ENCODE data around the gene AMOTL2. TPM values are rescaled to one million over a fixed set of nuclear protein-coding genes. Genes with fewer than 3 reads are reported as not detected.

AMOTL2 gene
- total and polyA plus RNA-seq, 8 donors, result 23.8 to 106 (median 47.6) TPM

DNA sequence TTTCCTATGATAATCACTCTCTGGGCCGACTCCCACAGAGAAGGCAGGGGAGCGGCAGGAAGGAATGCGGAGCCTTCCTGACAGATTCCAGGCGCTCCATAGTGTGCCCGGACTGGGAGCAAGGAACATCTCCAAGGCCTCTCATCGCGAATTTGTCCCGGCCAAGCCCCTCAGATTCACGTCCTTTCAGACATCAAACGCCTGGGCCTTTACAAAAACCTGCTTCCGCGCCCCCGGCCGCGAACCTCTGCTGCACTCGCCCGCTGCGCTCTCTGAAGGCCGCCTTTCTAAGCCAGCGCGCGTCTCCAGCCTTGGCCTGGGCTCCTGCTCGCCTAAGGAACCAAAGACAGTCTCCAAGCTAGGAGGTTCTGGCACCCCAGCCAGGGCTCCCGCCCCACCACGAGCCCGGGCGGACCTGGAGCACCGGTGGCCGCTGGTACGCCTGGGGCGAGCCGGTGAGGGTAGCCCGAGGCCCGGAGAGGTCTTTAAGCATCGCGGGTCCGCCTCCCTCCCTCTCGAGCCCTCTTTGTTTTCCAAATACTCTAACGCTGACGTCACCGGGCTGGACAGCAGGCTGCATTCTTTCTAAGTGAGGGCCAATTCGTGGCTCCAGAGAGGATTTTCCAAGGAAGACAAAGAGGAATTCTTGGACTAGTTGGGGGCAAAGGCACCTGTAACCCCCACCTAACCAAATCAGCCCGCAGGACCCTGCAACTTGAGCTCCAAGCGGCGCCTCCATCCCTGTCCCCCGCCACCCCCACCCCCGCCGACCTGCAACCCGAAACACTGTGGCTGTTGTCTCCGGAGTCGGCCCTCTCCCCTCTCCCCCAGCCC, 759 bp downstream of the AMOTL2 start:
- H3K4me3 ChIP-seq, result peak overlapping the region; percentile 64 to 70
- H3K27ac ChIP-seq, result peak overlapping the region; percentile 95 to 98
- ATAC-seq (peak; percentile 73), DNase-seq (peak; percentile 78 to 93 (median 88))
- intact Hi-C loops (cut with DNase I), result loop anchor here in 1 of 2 donors (5.0 to 10.0 kb wide), 2 partner anchors 61 to 101 kb away; no protein-coding TSS in a partner anchor
- H3K27me3 ChIP-seq, result peaks cover 0 to 34% of the 10 kb centered on the region in 2 donors
- peaks cover 44 to 56% of the 10 kb centered on the region in 2 donors for H3K4me1 ChIP-seq
- no peaks in the 10 kb centered on the region for H3K9me3 ChIP-seq
- TF ChIP-seq, protein P1, sequence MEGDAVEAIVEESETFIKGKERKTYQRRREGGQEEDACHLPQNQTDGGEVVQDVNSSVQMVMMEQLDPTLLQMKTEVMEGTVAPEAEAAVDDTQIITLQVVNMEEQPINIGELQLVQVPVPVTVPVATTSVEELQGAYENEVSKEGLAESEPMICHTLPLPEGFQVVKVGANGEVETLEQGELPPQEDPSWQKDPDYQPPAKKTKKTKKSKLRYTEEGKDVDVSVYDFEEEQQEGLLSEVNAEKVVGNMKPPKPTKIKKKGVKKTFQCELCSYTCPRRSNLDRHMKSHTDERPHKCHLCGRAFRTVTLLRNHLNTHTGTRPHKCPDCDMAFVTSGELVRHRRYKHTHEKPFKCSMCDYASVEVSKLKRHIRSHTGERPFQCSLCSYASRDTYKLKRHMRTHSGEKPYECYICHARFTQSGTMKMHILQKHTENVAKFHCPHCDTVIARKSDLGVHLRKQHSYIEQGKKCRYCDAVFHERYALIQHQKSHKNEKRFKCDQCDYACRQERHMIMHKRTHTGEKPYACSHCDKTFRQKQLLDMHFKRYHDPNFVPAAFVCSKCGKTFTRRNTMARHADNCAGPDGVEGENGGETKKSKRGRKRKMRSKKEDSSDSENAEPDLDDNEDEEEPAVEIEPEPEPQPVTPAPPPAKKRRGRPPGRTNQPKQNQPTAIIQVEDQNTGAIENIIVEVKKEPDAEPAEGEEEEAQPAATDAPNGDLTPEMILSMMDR (IDR thresholded peaks at IDR 0.05), result no peak
- H3K36me3 ChIP-seq, result peaks cover 0 to 26% of the 10 kb centered on the region in 2 donors

DNA sequence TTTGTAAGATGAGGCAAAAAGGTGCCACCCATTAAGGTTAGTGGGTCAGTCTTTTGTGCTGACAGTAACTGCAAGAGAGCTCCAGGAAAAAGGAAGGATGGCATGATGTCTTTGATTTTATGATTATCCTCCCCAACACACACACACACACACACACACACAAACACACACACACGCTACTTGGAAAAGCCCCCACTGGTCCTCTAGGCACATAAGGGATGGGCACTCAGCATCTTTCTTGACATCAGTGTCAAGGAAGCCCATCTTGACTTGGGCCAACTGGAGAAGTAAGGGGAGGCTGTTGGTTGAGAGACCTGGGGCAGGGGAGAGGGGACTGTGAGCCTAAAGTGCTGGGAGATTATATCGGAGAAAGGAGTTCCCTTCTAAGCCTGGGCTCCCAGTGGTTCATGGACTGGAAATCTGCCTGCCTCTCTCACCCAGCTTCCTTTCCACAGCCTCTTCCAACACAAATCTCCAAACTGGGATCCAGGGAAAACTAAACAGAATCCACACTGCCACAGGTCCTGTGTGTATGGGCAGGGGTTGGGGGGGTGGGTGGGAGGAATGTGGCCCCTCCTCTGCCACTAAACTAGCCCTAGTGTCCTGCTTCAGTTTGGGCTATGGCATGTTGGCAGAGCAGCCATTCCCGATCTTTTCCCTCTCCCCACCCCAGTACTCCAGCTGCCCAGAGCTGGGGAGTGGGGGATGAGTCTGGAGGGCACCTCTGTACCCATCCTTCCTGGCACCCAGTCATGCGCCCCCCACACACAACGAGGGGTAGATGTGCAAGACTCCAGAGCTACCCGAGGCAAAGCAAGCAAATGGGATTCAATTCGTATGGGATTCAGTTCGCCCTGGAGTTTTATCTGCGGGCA, 1.6 kb downstream of the AMOTL2 start:
- Histone ChIP-seq H3K4me1 (peaks cover 41 to 64% of the 10 kb centered on the region in 2 donors), H3K36me3 (peaks cover 0 to 35% of the 10 kb centered on the region in 2 donors)
- ATAC-seq, result no peak

DNA sequence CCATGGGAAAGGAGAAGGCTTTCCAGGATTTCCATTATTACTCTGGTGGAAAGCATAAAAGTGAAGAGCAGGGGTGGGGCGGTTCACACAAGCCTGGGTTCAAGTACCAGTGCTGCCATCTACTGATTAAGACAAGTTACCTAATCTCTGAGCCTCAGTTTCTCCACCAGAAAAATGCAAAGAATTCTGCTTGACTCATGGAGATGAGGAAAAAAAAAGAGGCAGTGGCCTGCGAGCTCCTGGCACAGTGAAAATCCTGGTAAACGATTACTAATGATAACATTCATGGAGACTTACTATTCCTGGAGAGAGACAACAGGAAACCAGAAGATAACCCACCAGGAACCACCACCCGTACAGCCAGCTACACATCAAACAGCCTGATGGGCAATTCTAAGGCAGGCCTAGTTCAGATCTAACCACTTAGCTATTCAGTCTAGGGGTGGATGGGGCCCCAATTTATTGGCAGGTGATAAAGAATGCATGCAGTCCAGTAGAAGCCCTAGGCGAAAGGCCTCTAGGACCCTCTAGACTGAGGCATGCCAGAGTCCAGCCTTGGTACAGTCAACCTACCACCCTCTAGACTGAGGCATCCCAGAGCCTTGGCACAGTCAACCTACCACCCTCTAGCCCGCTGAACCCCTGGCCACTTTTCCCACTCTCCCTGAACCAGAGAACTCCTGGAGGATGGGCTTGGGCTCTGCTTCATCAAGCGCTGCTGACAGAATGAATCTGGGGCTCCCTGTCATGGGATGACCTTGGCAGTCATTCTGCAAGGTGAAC, 2.5 kb downstream of the AMOTL2 start:
- Histone ChIP-seq H3K4me3 (peak overlapping the region; percentile 14 to 64), H3K9me3 (no peaks in the 10 kb centered on the region), H3K36me3 (peaks cover 0 to 44% of the 10 kb centered on the region in 2 donors), H3K27me3 (peaks cover 0 to 34% of the 10 kb centered on the region in 2 donors), H3K4me1 (peaks cover 50 to 67% of the 10 kb centered on the region in 2 donors), H3K27ac (peak overlapping the region; percentile 17 to 63)
- intact Hi-C loops (cut with DNase I), result loop anchor here in 1 of 2 donors (5.0 to 10.0 kb wide), 2 partner anchors 59 to 103 kb away; no protein-coding TSS in a partner anchor
- no peak for ATAC-seq
- no peak for DNase-seq
- TF ChIP-seq, protein P1 (IDR thresholded peaks at IDR 0.05), result no peak

More for the DNA sequence above, 1.6 kb downstream of the AMOTL2 start:
- H3K27ac ChIP-seq, result peak overlapping the region; percentile 95 to 98
- H3K4me3 ChIP-seq, result peak overlapping the region; percentile 64 to 70
- H3K27me3 ChIP-seq, result peaks cover 0 to 34% of the 10 kb centered on the region in 2 donors
- TF ChIP-seq, protein P1 (IDR thresholded peaks at IDR 0.05), result no peak
- no peak for DNase-seq
- intact Hi-C loops (cut with DNase I), result loop anchor here in 1 of 2 donors (5.0 to 10.0 kb wide), 2 partner anchors 60 to 102 kb away; no protein-coding TSS in a partner anchor
- no peaks in the 10 kb centered on the region for H3K9me3 ChIP-seq

DNA sequence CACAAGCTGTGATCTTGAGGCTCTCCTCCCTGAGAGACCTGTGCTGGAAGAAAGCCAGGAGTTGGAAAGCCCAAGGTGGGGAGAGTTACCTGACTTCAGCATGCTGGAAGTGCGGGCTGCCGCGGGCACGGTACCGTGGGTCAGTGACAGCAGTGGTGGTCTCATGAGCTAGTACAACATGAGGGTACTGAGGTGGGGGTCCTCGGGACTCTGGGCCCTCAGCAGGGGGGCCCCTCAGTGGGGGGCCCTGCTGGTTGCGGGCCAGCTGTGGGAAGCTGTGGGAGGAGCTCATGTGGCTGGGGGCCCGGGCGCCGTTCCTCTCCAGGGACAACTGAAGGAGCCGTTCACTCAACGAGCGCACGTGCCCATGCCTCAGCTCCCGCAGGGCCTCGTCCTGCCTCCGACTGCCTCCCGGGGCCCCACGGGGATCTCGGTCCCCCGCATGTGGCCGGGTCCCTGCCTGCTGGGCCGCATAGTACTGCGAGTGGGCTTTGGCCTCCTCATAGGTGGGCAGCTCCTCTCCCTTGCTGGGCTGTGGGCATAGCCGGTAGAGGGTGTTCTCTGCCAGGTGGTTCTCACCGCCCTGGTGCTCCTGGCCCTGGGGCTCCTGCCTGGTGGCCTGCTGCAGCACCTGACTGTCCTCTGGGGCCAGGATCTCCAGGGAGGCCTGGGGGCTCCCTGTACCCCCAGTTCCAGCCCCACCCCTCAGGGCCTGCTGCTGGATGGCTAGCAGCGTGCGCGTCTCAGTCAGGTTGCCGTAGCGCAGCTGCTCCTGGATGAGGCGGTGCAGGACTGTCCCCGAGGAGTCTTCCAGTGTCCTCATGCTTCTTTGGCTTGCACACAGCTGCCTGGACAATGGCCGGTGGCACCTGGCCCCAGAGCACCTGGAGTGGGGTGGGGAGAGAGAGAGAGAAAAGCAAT, 3.4 kb downstream of the AMOTL2 start:
- peak overlapping the region; percentile 56 to 63 for H3K27ac ChIP-seq
- peaks cover 0 to 33% of the 10 kb centered on the region in 2 donors for H3K27me3 ChIP-seq
- intact Hi-C loops (cut with DNase I), result loop anchor here in 1 of 2 donors (5.0 to 10.0 kb wide), 2 partner anchors 59 to 104 kb away; no protein-coding TSS in a partner anchor
- TF ChIP-seq, protein P1 (IDR thresholded peaks at IDR 0.05), result no peak
- peaks cover 0 to 52% of the 10 kb centered on the region in 2 donors for H3K36me3 ChIP-seq
- H3K4me1 ChIP-seq, result peaks cover 57 to 75% of the 10 kb centered on the region in 2 donors
- peak in 1 of 4 donors; percentile 76 for DNase-seq
- no peaks in the 10 kb centered on the region for H3K9me3 ChIP-seq
- ATAC-seq, result no peak
- H3K4me3 ChIP-seq, result peak overlapping the region; percentile 14 to 64

Measured in left lung (tissue), 10 donors.